Suprapubic skin (tissue), 4 donors: ENCODE data around the gene NOSTRIN. TPM values are rescaled to one million over a fixed set of nuclear protein-coding genes. Genes with fewer than 3 reads are reported as not detected.
"Not testable (repeated sequence)": the region's sequence is repeated elsewhere in the genome, so short reads cannot be mapped to it uniquely, and the experiment has no call there.

Source experiments
- DNase-seq, 2 donors: peaks; one replicate each; pipeline ENCODE4 v3.0.0-alpha.2; 2019; ENCODE audit warnings: low spot score in 2 of 2
- H3K27ac ChIP-seq: fragments of 200-600 bp; sonication (generic); one replicate; pipeline ENCODE4 v1.5.1; 2019
- H3K27me3 ChIP-seq: fragments of 200-600 bp; sonication (generic); one replicate; pipeline ENCODE4 v1.5.1; 2019
- H3K36me3 ChIP-seq: fragments of 200-600 bp; sonication (generic); one replicate; pipeline ENCODE4 v1.5.1; 2019
- H3K4me1 ChIP-seq: fragments of 200-600 bp; sonication (generic); one replicate; pipeline ENCODE4 v1.5.1; 2019
- H3K4me3 ChIP-seq: fragments of 200-600 bp; sonication (generic); one replicate; pipeline ENCODE4 v1.5.1; 2019; ENCODE audit warnings: mild to moderate bottlenecking
- H3K9me3 ChIP-seq: fragments of 200-600 bp; sonication (generic); one replicate; pipeline ENCODE4 v1.5.1; 2019
- CTCF ChIP-seq, 2 donors: fragments of 200-600 bp in 1 of 2; fragments of 450-650 bp in 1 of 2; sonication (generic) in 1 of 2; IDR thresholded peaks; one replicate each; pipeline ENCODE4 v1.5.1; 2016 to 2019; ENCODE audit warnings: antibody characterized with exemption in 2 of 2, mild to moderate bottlenecking in 1 of 2, moderate library complexity in 1 of 2
- EP300 ChIP-seq: sonication (generic); formaldehyde crosslinking; IDR thresholded peaks from one replicate; pipeline ENCODE4 v1.6.1; 2017; ENCODE audit warnings: antibody characterized with exemption
- POLR2A ChIP-seq, 2 donors: fragments of 450-650 bp; IDR thresholded peaks; one replicate each; pipeline ENCODE4 v1.6.1; 2017; ENCODE audit warnings: antibody characterized with exemption in 2 of 2, mild to moderate bottlenecking in 2 of 2, moderate library complexity in 2 of 2
- POLR2AphosphoS5 ChIP-seq, 3 donors: sonication (generic); formaldehyde crosslinking; IDR thresholded peaks; one replicate each; pipeline ENCODE4 v1.6.1; 2017; ENCODE audit warnings: antibody characterized with exemption in 3 of 3
- WGBS: methylation state at CpG from one replicate; pipeline ENCODE4 v1.1.5; 2018; 5-methylcytosine and 5-hydroxymethylcytosine counted together
- total RNA-seq, 4 donors: library from RNA; depleted of rRNA; stranded (reverse); fragments of >200 nt; gene quantifications; one replicate each; pipeline ENCODE4 v1.1.0, GENCODE V29; 2016

Gene NOSTRIN
- total RNA-seq, 4 donors from 2014 or later: 7.1 to 38.2 (median 9.0) TPM

GRCh38 chr2:168790226-168790902 is 12.1 kb upstream of the NOSTRIN start:
- Histone ChIP-seq H3K27ac (no peak overlapping the region), H3K4me1 (no peaks in the 10 kb centered on the region), H3K27me3 (no peaks in the 10 kb centered on the region), H3K9me3 (no peaks in the 10 kb centered on the region), H3K4me3 (no peak overlapping the region), H3K36me3 (no peaks in the 10 kb centered on the region)
- no peak for DNase-seq
- TF ChIP-seq POLR2AphosphoS5 (IDR thresholded peaks at IDR 0.05): no peak
- TF ChIP-seq EP300: no peak
- TF ChIP-seq POLR2A (IDR thresholded peaks at IDR 0.05): no peak
- no peak for TF ChIP-seq CTCF (IDR thresholded peaks at IDR 0.05)
- WGBS: 83% methylated on average over 5 of the region's 5 CpGs

GRCh38 chr2:168791140-168791539 is 11.3 kb upstream of the NOSTRIN start:
- not testable (repeated sequence) for DNase-seq

GRCh38 chr2:168793596-168793995 is 8.8 kb upstream of the NOSTRIN start:
- TF ChIP-seq POLR2AphosphoS5 (IDR thresholded peaks at IDR 0.05) (no peak), EP300 (no peak), POLR2A (IDR thresholded peaks at IDR 0.05) (no peak), CTCF (IDR thresholded peaks at IDR 0.05) (no peak)
- no peaks in the 10 kb centered on the region for H3K4me1 ChIP-seq
- H3K27me3 ChIP-seq: no peaks in the 10 kb centered on the region
- no peaks in the 10 kb centered on the region for H3K9me3 ChIP-seq
- H3K4me3 ChIP-seq: no peak overlapping the region
- no peak for DNase-seq
- H3K27ac ChIP-seq: no peak overlapping the region
- H3K36me3 ChIP-seq: no peaks in the 10 kb centered on the region
- 49% methylated on average over 2 of the region's 2 CpGs for WGBS

More at GRCh38 chr2:168791140-168791539, 11.3 kb upstream of the NOSTRIN start:
- 83% methylated on average over 2 of the region's 2 CpGs for WGBS
- not testable (repeated sequence) for H3K9me3 ChIP-seq, H3K27me3 ChIP-seq, H3K27ac ChIP-seq, H3K36me3 ChIP-seq, H3K4me3 ChIP-seq, H3K4me1 ChIP-seq

- H3K27me3 ChIP-seq: no peaks in the 10 kb centered on the region
Measured at GRCh38 chr2:168794968-168795367, 7.5 kb upstream of the NOSTRIN start.

GRCh38 chr2:168796090-168796577 is 6.3 kb upstream of the NOSTRIN start:
- no peak overlapping the region for H3K27ac ChIP-seq
- DNase-seq: no peak
- TF ChIP-seq CTCF (IDR thresholded peaks at IDR 0.05) (no peak), EP300 (no peak), POLR2AphosphoS5 (IDR thresholded peaks at IDR 0.05) (no peak), POLR2A (IDR thresholded peaks at IDR 0.05) (no peak)
- H3K4me1 ChIP-seq: no peaks in the 10 kb centered on the region
- H3K27me3 ChIP-seq: no peaks in the 10 kb centered on the region
- 86% methylated on average over 7 of the region's 9 CpGs for WGBS
- no peaks in the 10 kb centered on the region for H3K36me3 ChIP-seq
- H3K9me3 ChIP-seq: no peaks in the 10 kb centered on the region
- no peak overlapping the region for H3K4me3 ChIP-seq

More at GRCh38 chr2:168794968-168795367, 7.5 kb upstream of the NOSTRIN start:
- WGBS: 66% methylated on average over 1 of the region's 1 CpG
- H3K27ac ChIP-seq: no peak overlapping the region
- no peaks in the 10 kb centered on the region for H3K36me3 ChIP-seq
- no peaks in the 10 kb centered on the region for H3K9me3 ChIP-seq
- no peaks in the 10 kb centered on the region for H3K4me1 ChIP-seq
- no peak for DNase-seq
- no peak overlapping the region for H3K4me3 ChIP-seq
- TF ChIP-seq EP300 (no peak), CTCF (IDR thresholded peaks at IDR 0.05) (no peak), POLR2AphosphoS5 (IDR thresholded peaks at IDR 0.05) (no peak), POLR2A (IDR thresholded peaks at IDR 0.05) (no peak)
